NCI-H460 (cell line): ENCODE measurements around the gene LRRC41. TPM values are rescaled to one million over a fixed set of nuclear protein-coding genes. Genes with fewer than 3 reads are reported as not detected.
"Not testable (repeated sequence)": the region's sequence is repeated elsewhere in the genome, so short reads cannot be mapped to it uniquely, and the experiment has no call there.

ENCODE experiments used
- DNase-seq: peaks from one replicate; pipeline ENCODE4 v3.0.0-alpha.2; 2016; ENCODE audit warnings: low read depth; ENCODE audit errors: extremely low read depth
- total RNA-seq: library from RNA; depleted of rRNA; stranded (reverse); fragments of >200 nt; shearing (Covaris generic); gene quantifications from 2 replicates; pipeline ENCODE4 v1.2.3, GENCODE V29; 2014

Gene LRRC41
- total RNA-seq, 1 experiment from 2014 or later = 46.7 TPM

DNA sequence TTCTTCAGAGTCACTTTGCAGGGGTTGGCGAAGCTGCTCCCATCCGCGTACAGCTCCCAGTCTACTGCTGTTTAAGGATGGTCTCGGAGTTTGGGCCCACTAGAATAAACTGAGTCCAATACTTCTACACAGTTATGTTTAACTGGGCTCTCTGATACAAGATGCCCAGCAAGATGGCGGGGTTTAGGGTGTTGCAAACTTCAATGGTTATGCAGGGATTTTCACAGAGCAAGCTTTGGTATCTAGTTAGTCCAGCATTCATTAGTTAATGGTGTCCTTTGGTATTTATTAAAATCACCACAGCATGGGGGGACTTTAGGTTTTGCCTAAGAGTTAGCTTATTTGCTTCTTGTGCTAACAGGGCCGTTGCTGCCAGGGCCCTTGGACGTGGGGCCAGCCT lies 24.8 kb upstream of the LRRC41 start:
- DNase-seq = not testable (repeated sequence)

DNA sequence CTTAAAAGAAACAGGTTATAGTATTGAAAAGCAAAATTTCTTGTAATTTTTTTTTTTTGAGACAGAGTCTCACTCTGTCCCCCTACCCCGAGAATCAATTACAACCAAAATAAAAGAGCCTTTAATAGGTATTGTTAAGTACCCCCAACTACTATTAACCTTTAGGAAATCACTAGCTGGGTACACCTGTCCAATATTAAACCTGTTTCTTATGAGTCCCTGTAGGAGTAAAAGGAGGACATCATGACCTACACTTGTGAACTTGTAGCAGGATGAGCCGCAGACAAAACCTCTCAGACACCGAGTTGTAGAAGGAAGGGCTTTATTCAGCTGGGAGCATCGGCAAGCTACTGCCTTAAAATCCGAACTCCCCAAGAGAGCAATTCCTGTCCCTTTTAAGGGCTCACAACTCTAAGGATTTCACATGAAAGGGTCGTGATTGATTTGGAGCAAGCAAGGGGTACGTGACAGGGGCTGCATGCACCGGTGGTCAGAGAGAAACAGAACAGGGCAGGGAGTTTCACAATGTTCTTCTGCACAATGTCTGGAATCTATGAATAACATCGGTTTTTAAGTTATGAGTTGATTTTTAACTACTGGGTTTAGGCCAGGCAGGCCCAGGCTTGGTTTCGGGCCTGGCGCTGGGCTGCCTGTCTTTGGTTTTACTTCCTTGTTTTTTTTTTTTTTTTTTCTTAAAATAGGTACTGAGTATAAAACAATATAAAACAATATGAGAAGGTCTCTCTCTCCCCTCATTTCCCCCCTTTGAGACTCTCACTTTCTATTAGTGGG lies 22.1 kb upstream of the LRRC41 start:
- DNase-seq = not testable (repeated sequence)

DNA sequence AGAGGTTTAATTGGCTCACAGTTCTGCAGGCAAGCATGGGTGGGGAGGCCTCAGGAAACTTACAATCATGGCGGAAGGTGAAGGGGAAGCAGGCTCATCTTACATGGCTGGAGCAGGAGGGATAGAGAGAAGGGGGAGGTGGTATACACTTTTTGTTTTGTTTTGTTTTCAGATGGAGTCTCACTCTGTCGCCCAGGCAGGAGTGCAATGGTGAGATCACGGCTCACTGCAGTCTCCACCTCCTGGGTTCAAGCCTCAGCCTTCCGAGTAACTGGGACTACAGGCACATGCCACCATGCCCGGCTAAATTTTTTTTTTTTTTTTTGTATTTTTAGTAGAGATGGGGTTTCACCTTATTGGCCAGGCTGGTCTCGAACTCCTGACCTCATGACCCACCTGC lies 18.8 kb upstream of the LRRC41 start:
- DNase-seq = not testable (repeated sequence)

DNA sequence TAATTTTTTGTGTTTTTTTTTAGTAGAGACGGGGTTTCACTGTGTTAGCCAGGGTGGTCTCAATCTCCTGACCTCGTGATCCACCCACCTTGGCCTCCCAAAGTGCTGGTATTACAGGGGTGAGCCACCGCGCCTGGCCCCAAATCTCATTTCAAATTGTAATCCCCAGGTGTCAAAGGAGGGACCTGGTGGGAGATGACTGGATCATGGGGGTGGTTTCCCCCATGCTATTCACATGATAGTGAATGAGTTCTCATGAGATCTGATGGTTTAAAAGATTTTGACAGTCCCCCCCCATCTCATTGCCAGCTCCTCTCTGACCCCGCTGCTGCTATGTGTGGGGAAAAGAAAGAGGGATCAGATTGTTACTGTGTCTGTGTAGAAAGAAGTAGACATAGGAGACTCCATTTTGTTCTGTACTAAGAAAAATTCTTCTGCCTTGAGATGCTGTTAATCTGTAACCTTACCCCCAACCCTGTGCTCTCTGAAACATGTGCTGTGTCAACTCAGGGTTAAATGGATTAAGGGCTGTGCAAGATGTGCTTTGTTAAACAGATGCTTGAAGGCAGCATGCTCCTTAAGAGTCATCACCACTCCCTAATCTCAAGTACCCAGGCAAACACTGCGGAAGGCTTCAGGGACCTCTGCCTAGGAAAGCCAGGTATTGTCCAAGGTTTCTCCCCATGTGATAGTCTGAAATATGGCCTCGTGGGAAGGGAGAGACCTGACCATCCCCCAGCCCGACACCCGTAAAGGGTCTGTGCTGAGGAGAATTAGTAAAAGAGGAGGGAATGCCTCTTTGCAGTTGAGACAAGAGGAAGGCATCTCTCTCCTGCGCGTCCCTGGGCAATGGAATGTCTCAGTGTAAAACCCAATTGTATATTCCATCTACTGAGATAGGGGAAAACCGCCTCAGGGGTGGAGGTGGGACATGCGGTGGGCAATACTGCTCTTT lies 16.8 kb upstream of the LRRC41 start:
- not testable (repeated sequence) for DNase-seq

DNA sequence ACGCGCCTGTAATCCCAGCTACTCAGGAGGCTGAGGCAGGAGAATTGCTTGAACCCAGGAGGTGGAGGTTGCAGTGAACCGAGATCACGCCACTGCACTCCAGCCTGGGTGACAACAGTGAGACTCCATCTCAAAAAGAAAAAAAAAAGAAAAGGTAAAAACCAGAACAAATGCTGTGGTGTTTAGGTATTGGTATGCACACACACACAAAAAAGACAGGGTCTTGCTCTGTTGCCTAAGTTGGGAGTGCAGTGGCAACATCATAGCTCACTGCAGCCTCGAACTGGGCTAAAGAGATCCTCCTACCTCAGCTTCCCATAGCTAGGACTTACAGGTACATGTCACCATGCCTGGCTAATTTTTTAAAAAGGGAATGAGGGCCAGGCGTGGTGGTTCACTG lies 15.9 kb upstream of the LRRC41 start:
- DNase-seq = not testable (repeated sequence)

DNA sequence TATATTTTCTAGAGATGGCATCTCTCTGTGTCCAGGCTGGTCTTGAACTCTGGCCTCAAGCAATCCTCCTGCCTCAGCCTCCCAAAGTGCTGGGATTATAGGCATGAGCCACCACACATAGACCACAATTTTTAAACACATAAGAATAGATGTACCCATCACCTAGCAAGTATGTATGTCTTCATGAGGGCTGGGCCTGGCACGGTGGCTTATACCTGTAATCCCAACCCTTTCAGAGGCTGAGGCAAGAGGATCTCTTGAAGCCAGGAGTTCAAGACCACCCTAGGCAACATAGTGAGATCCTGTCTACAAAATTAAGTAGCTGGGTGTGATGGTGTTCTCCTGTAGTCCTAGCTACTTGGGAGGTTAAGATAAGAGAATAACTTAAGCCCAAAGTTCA lies 13.9 kb upstream of the LRRC41 start:
- no peak for DNase-seq

DNA sequence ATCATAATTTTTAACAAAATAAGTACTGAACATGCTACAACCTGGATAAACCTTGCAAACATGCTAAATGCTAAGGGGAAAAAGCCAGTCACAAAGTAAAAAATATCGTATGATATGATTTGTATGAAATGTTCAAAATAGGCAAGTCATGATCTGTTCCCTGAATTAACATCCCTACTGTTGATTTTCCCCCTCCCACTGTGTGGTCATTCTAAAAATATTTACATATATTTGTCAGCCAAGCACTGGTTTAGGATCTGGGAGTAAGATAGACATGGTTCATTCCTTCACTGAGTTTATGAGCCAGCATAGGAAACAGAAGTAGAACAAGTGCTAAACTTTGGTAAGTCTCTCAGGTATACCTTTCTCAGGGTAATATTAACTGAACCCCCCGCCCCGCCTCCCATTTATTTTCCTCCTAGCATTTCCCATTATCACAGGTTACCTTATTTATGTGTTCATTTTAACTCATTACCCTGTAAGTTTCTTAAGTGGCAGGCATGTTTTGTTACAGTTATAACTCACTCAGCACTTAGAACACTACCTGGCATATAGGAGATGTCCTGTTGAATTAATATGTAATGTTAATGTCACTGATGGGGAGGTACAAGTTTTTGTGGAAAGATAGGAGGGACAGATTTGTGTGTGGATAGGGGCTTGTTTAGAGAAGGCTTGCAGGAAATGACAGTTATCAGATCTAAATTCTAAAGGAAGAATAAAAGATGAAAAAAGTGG lies 12.4 kb upstream of the LRRC41 start:
- DNase-seq = no peak

DNA sequence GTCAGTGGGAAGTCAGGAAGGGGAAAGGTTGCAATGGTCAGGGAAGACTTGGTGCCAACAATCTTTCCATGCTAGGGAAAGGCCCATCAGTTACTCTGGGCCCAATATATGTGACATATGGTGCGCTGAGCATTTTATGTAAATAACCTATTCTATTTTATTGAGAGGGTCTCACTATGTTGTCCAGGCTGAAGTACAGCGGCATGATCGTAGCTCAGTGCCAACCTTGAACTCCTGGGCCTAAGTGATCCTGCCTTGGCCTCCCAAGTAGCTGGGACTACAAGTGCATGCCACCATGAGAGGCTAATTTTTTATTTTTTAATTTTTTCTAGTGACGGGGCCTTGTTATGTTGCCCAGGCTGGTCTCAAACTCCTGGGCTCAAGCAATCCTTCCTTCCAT lies 6.9 kb upstream of the LRRC41 start:
- DNase-seq = no peak

DNA sequence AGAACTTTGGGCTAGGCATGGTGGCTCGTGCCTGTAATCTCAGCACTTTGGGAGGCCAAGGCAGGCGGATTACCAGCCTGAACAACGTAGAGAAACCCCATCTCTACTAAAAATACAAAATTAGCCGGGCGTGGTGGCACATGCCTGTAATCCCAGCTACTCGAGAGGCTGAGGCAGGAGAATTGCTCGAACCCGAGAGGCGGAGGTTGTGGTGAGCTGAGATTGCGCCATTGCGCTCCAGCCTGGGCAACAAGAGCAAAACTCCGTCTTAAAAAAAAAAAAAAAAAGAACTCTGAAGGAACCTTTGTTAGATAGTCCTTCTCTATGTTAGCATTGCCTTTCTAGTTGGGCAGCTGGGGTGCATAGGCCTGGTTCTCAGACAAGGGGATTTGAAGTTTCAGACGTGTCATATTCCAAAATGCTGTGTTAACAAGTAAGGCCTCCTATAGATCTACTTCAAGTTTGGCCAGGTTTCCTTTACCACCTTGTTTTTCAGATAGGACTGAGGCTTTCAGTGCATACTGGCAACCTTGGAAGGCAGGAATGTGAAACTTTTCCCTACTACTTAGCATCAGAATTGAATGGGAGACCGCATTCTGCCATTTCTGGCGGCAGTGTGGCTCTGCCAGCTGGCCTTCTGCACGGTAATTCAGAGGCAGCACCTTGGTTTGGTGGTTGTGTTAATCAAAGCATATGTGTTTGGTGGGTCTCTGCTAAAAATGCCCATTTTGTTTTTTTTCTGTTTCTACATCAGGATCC lies 6.2 kb upstream of the LRRC41 start:
- no peak for DNase-seq

DNA sequence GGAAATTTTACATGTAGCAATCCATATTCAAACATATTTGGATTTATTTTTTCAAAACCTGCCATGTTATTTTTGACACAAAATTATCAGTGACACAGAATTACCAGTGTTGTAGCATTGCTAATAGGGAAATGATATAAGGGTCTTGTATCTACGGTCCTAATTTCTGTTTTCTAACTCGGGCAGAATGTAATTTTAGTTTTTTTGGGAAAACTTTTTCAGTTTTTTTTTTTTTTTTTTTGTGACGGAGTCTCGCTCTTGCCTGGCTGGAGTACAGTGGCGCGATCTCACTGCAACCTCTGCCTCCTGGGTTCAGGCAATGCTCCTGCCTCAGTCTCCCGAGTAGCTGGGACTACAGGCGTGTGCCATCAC lies 2.7 kb upstream of the LRRC41 start:
- no peak for DNase-seq

DNA sequence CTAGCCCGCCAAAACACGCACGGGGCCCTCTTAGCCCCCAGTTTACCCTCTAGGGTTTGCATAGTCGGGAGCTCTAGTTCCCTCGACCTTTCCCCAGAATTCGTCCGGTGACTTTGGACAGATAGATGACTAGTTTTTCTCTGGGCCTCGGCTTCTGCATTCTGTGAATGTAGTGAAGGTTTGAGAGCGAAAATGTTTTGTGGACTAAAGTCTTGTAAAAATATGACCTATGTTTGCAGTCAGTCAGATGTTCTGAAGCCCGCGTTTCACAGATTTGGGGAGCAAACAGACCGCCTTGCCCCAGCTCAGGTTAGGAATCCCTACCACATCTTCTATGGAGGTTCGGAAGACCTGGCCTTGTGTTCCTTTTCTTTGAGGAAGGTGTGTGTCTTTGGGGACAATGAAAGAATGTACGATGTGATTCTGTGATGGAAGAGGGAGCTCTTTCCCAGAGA lies 483 bp upstream of the LRRC41 start:
- no peak for DNase-seq

DNA sequence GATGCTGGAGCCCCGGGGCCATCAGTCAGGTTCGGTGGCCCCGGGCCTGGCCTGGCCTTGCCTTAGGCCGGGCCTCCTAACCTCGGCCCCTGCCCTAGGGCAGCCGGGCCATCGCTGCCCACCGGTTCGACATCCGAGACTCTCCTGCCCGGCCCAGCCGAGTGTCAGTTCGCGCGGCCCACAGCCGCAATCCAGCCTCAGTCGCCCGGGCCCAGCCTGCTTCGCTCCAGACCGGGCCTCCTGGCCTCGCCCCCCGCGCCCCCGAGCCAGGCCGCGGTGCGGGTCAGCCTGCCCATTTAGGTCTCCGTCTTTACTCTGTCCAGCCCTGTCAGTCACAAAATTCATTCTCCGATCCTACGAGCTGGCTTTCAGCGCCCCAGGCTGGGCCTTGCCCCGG lies 777 bp downstream of the LRRC41 start:
- no peak for DNase-seq

DNA sequence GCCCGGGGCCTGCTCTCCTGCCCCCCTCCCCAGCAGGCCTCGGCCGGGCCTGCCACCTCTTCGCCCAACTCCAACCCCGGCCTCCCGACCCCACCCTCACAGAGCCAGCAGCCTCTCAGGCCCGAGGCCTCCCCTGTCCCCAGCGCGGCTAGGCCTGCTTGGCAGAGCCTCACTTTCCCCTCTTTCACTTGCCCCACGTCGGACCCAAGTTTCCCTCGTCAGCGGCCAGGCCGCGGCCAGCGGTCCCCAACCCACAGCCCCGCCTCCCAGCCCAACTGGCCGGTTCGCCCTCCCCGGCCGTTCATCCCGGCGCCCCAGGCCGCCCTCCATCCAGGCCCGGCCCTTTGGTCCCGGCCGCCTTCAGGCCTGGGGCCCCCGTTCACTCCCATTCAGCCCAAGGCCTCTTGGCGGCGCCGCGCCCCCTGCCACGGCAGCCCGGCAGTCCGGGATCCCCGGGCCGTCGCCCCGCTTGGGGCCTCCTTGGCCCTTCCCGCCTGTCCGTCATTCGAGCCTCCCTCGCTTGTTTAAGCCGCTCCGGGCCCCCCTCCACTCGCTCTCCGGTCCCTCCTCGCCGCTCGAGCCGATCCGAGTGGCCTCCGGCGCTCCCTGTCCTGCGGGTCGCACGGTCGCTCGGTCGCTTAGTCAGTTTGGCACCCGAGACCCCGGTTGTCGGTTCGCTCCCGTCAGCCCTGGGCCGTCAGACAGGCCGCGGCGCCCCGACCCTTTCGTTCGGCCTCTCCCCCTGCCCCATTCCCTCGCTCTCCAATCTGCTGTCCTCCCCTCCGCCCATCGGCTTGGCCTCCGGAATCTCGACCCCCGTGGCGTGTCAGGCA lies 1.4 kb downstream of the LRRC41 start:
- peak; percentile 11 for DNase-seq

DNA sequence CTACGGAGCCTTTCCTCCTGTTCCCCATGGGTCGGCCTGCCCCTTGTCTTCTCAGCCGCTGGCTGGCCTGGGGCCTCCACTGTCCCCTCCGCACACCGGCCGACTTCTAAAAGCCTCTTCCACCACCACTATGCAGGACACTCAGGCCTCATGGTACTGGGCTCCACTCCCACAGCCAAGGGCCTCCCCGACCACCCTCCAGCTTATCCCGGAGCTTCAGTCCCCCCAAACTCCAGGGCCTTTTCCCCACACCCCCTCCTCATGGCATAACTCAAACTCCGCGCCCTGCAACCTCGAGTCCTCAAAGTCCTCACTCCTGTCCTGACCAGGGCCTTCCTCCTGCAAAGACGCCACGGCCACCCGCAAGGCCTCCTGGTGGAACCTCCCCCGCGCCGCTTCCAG lies 2.0 kb downstream of the LRRC41 start:
- DNase-seq = no peak

DNA sequence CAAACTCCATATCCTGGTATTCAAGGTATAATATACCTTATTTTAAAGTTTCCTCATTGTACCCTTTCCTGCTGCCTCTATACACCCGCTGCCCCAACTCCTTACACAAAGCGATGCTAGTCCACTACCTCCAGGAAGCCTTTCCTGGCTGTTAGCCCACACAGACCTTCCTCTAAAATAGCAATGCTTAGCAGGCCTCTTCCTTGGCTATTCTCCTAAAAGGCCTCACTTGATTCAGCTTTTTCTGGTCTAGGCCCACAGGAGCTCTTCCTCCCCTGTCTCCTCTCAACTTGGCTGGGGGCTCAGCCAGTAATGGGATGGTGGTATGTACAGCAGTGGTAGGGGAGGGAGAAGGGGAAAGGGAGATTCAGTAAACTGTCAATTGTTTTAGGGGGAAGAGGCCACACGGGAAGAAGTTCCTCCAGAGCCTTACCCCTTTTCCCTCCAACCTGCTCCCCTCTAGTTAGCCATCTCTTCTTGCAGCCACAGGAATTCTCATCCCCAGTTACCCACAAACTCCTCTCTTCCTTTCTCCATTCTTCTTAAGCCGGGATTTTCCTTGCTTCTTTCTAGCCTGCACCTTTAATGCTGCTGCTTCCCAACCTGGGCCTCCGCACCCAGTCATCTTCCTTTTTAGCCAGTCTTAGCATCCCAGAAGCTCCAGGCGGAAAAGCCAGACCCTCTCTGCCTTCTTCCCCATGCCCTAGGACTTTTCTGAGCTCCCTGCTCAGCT lies 2.6 kb downstream of the LRRC41 start:
- no peak for DNase-seq

DNA sequence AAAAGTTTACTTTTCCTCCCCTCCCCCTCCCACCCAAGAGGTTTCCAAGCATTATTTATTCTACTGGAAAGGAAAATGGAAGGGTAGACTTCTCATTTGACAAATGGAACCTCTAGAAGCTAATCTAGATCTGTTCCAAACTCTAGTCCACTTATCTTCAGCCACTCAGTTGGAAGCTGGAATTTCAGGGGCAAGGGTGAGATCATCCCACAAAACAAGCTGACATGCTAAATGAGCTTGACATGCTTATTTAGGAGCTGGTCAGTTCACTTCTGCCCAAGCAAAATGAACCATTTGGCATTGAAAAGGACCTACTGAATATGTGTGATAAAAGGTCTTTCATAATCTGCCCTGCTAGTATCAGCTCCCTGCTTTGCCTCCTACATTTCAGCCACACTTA lies 5.0 kb downstream of the LRRC41 start:
- DNase-seq = no peak

DNA sequence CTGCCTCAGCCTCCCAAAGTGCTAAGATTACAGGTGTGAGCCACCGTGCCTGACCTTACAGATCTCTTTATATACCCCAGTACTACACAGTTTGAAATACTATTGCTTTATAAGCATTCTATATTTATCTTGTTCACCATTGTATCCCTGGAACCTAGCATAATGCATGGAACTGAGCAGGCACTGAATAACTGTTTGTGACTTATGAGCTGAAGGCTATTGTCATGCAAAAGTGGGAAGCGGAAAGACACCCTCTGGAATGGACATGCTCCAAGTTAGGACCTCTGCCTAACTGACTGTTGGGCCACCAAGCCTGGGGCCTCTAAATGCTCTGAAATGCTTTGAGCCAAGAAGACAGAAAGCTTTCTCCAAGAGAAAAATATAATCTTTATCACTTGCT lies 8.1 kb downstream of the LRRC41 start:
- no peak for DNase-seq

DNA sequence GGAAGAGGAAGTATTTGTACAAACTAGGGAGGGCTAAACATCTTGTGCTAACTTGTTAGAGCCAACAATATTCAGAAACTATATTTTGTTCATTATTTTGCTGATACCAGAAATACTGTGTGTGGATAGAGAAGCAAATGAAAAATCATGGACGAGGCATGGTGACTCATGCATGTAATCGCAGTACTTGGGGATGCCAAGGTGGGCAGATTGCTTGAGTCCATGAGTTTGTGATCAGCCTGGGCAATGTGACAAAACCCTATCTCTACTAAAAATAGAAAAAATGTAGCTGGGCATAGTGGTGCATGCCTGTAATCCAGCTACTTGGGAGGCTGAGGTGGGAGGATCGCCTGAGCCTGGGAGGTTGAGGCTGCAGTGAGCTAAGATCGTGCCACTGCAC lies 13.4 kb downstream of the LRRC41 start:
- no peak for DNase-seq

DNA sequence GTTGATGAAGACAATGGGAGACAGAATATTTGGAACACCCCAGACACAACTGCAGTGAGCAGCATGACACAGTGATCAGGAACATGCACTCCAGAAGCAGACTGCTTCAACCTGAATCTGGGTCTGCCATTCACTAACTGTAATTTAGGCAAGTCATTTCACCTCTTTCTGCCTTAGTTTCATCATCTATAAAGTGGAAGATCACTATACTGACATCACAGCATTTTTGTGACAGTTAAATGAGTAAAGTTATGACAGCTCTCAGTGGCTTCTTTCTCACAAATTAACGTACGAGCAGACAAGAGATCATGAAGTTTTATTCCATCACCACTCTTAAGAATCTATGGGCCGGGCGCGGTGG lies 14.3 kb downstream of the LRRC41 start:
- no peak for DNase-seq
